ENCODE measurements around the gene JAKMIP3. TPM values are rescaled to one million over a fixed set of nuclear protein-coding genes. Genes with fewer than 3 reads are reported as not detected.

JAKMIP3 gene
- total RNA-seq, 1 donor from 2014 or later, result 1.5 TPM

- intact Hi-C loops (cut with DNase I), result no loop called here
- DNase-seq (ENCODE audit: low spot score), result peak; percentile 72
These were observed 41.6 kb downstream of the JAKMIP3 start for GRCh38 chr10:132107186-132107948.

- intact Hi-C loops (cut with DNase I), result no loop called here
- DNase-seq (ENCODE audit: low spot score), result peak; percentile 71
These were observed 42.5 kb downstream of the JAKMIP3 start for GRCh38 chr10:132107949-132108877.

GRCh38 chr10:132109341-132110110 lies 43.8 kb downstream of the JAKMIP3 start:
- peak; percentile 70 for DNase-seq (ENCODE audit: low spot score)
- intact Hi-C loops (cut with DNase I), result no loop called here

- DNase-seq (ENCODE audit: low spot score), result peak; percentile 51
- intact Hi-C loops (cut with DNase I), result no loop called here
These were observed 44.4 kb downstream of the JAKMIP3 start for GRCh38 chr10:132110111-132110521.

GRCh38 chr10:132110713-132111112 lies 45.0 kb downstream of the JAKMIP3 start:
- DNase-seq (ENCODE audit: low spot score), result peak; percentile 43
- intact Hi-C loops (cut with DNase I), result no loop called here

- peak; percentile 70 for DNase-seq (ENCODE audit: low spot score)
- intact Hi-C loops (cut with DNase I), result no loop called here
These were observed 45.5 kb downstream of the JAKMIP3 start for GRCh38 chr10:132111121-132111731.

- peak; percentile 67 for DNase-seq (ENCODE audit: low spot score)
- intact Hi-C loops (cut with DNase I), result no loop called here
These were observed 46.2 kb downstream of the JAKMIP3 start for GRCh38 chr10:132111871-132112341.

- intact Hi-C loops (cut with DNase I), result no loop called here
- peak; percentile 70 for DNase-seq (ENCODE audit: low spot score)
These were observed 46.9 kb downstream of the JAKMIP3 start for GRCh38 chr10:132112611-132113010.

- peak; percentile 31 for DNase-seq (ENCODE audit: low spot score)
- intact Hi-C loops (cut with DNase I), result no loop called here
These were observed 47.5 kb downstream of the JAKMIP3 start for GRCh38 chr10:132113206-132113605.

GRCh38 chr10:132113766-132114365 lies 48.1 kb downstream of the JAKMIP3 start:
- DNase-seq (ENCODE audit: low spot score), result peak; percentile 58
- intact Hi-C loops (cut with DNase I), result no loop called here

- DNase-seq (ENCODE audit: low spot score), result peak; percentile 59
These were observed 49.3 kb downstream of the JAKMIP3 start for GRCh38 chr10:132114953-132115520.

More at GRCh38 chr10:132114953-132115520, 49.3 kb downstream of the JAKMIP3 start:
- intact Hi-C loops (cut with DNase I), result no loop called here

Other genes with a start within 250 kb of the JAKMIP3 start
- 35.3 TPM for gene PPP2R2D, start 164.9 kb upstream of the JAKMIP3 start, total RNA-seq
- gene BNIP3, start 84.0 kb upstream of the JAKMIP3 start, total RNA-seq, result 112 TPM
- 55.4 TPM for gene DPYSL4, start 121.0 kb downstream of the JAKMIP3 start, total RNA-seq
- 5.9 TPM for gene STK32C, start 242.0 kb downstream of the JAKMIP3 start, total RNA-seq